Esophagus muscularis mucosa (tissue), 3 donors: Measurements from ENCODE around the gene PIEZO1.

Experiments used
- EP300 ChIP-seq: sonication (generic); formaldehyde crosslinking; IDR thresholded peaks from one replicate; pipeline ENCODE4 v1.6.1; 2017; ENCODE audit warnings: antibody characterized with exemption
- TF ChIP-seq, protein P1 (sequence below), 3 experiments: fragments of 200-600 bp in 2 of 3; fragments of 450-650 bp in 1 of 3; sonication (generic) in 2 of 3; IDR thresholded peaks; one replicate each; pipeline ENCODE4 v1.5.1; 2017 to 2019; ENCODE audit warnings: antibody characterized with exemption in 3 of 3, mild to moderate bottlenecking in 2 of 3, moderate library complexity in 1 of 3

DNA sequence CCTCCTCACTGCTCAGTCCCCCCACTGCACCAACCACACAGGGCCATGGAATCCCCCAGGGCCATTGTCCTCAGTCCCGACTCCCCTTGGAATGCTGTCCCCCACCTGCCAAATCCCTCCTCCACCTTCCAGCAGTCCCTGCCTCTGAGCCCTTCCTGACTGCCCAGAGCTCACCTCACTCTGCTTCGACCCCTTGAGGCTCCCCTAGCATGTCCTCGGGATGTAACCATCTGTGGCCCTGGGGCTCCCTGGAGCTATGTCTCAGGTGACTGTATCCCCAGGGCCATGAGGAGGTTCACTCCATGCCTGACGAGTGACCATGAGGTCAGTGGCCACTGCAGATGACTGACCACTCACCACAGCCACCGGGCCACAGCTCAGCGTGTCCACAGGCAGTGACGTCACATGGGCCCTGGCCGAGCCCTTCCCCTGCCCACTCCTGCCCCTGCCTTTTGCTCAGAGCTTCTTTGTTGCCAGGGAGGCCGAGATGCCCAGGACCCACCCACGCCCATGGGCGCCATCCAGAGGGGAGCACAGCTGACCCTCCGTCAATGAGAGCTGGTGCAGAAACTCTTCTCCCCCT lies 7.7 kb upstream of the PIEZO1 start:
- TF ChIP-seq, protein P1, sequence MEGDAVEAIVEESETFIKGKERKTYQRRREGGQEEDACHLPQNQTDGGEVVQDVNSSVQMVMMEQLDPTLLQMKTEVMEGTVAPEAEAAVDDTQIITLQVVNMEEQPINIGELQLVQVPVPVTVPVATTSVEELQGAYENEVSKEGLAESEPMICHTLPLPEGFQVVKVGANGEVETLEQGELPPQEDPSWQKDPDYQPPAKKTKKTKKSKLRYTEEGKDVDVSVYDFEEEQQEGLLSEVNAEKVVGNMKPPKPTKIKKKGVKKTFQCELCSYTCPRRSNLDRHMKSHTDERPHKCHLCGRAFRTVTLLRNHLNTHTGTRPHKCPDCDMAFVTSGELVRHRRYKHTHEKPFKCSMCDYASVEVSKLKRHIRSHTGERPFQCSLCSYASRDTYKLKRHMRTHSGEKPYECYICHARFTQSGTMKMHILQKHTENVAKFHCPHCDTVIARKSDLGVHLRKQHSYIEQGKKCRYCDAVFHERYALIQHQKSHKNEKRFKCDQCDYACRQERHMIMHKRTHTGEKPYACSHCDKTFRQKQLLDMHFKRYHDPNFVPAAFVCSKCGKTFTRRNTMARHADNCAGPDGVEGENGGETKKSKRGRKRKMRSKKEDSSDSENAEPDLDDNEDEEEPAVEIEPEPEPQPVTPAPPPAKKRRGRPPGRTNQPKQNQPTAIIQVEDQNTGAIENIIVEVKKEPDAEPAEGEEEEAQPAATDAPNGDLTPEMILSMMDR (IDR thresholded peaks at IDR 0.05) = no peak
- no peak for TF ChIP-seq EP300
